Measurements from ENCODE around the gene DGKH. TPM values are rescaled to one million over a fixed set of nuclear protein-coding genes. Genes with fewer than 3 reads are reported as not detected.
"Not testable (repeated sequence)": the region's sequence is repeated elsewhere in the genome, so short reads cannot be mapped to it uniquely, and the experiment has no call there.

DGKH gene
- total and polyA plus RNA-seq, 2 experiments from 2014 or later = 3.6 to 7.2 TPM

GRCh38 chr13:42221121-42221765, 172.8 kb downstream of the DGKH start:
- no peaks in the 10 kb centered on the region for H3K9me2 ChIP-seq (replicated peaks; ENCODE audit: insufficient read depth)
- 84% methylated on average over 4 of the region's 4 CpGs for WGBS (ENCODE audit: low lambda C conversion rate, missing lambda C conversion rate)
- no peaks in the 10 kb centered on the region for H3K79me2 ChIP-seq
- no peaks in the 10 kb centered on the region for H4K20me1 ChIP-seq (ENCODE audit: insufficient read depth, poor library complexity, severe bottlenecking)
- DNase-seq (ENCODE audit: low spot score) = no peak
- H3K9me3 ChIP-seq (ENCODE audit: low read depth) = no peaks in the 10 kb centered on the region
- H3K27ac ChIP-seq = no peak overlapping the region
- H3K27me3 ChIP-seq = no peaks in the 10 kb centered on the region
- no peak overlapping the region for H2AFZ ChIP-seq
- no peak overlapping the region for H3K4me2 ChIP-seq
- H3K4me3 ChIP-seq = no peak overlapping the region
- H3K4me1 ChIP-seq (ENCODE audit: insufficient read depth) = no peaks in the 10 kb centered on the region
- no peaks in the 10 kb centered on the region for H3K36me3 ChIP-seq (replicated peaks; ENCODE audit: insufficient read depth, low read depth)
- TF ChIP-seq EZH2 (IDR thresholded peaks at IDR 0.05; ENCODE audit: borderline replicate concordance) (no peak), CTCF (IDR thresholded peaks at IDR 0.05; ENCODE audit: poor library complexity) (no peak), EZH2phosphoT487 (IDR thresholded peaks at IDR 0.05; ENCODE audit: low read depth, severe bottlenecking, unreplicated experiment) (no peak)

- TF ChIP-seq EZH2phosphoT487 (IDR thresholded peaks at IDR 0.05; ENCODE audit: low read depth, severe bottlenecking, unreplicated experiment) (no peak), CTCF (IDR thresholded peaks at IDR 0.05; ENCODE audit: poor library complexity) (no peak), EZH2 (IDR thresholded peaks at IDR 0.05; ENCODE audit: borderline replicate concordance) (no peak)
- Histone ChIP-seq H3K4me3 (no peak overlapping the region), H3K36me3 (replicated peaks; ENCODE audit: insufficient read depth, low read depth) (no peaks in the 10 kb centered on the region), H3K9me3 (ENCODE audit: low read depth) (no peaks in the 10 kb centered on the region), H2AFZ (no peak overlapping the region), H3K4me1 (ENCODE audit: insufficient read depth) (no peaks in the 10 kb centered on the region), H4K20me1 (ENCODE audit: insufficient read depth, poor library complexity, severe bottlenecking) (no peaks in the 10 kb centered on the region), H3K27me3 (no peaks in the 10 kb centered on the region), H3K9me2 (replicated peaks; ENCODE audit: insufficient read depth) (no peaks in the 10 kb centered on the region), H3K27ac (no peak overlapping the region), H3K4me2 (no peak overlapping the region), H3K79me2 (no peaks in the 10 kb centered on the region)
- 100% methylated on average over 4 of the region's 4 CpGs for WGBS (ENCODE audit: low lambda C conversion rate, missing lambda C conversion rate)
- DNase-seq (ENCODE audit: low spot score) = no peak
Measured at GRCh38 chr13:42223681-42224080, 175.2 kb downstream of the DGKH start.

- Histone ChIP-seq H3K4me1 (ENCODE audit: insufficient read depth) (no peaks in the 10 kb centered on the region), H3K9me2 (replicated peaks; ENCODE audit: insufficient read depth) (no peaks in the 10 kb centered on the region), H3K4me3 (no peak overlapping the region), H3K27ac (no peak overlapping the region), H3K27me3 (no peaks in the 10 kb centered on the region), H3K9me3 (ENCODE audit: low read depth) (no peaks in the 10 kb centered on the region), H3K79me2 (no peaks in the 10 kb centered on the region), H3K4me2 (no peak overlapping the region), H2AFZ (no peak overlapping the region), H3K36me3 (replicated peaks; ENCODE audit: insufficient read depth, low read depth) (no peaks in the 10 kb centered on the region), H4K20me1 (ENCODE audit: insufficient read depth, poor library complexity, severe bottlenecking) (no peaks in the 10 kb centered on the region)
- 93% methylated on average over 2 of the region's 2 CpGs for WGBS (ENCODE audit: low lambda C conversion rate, missing lambda C conversion rate)
- no peak for DNase-seq (ENCODE audit: low spot score)
- TF ChIP-seq EZH2 (IDR thresholded peaks at IDR 0.05; ENCODE audit: borderline replicate concordance) (no peak), EZH2phosphoT487 (IDR thresholded peaks at IDR 0.05; ENCODE audit: low read depth, severe bottlenecking, unreplicated experiment) (no peak), CTCF (IDR thresholded peaks at IDR 0.05; ENCODE audit: poor library complexity) (no peak)
Measured at GRCh38 chr13:42225051-42225450, 176.6 kb downstream of the DGKH start.

GRCh38 chr13:42226759-42227158, 178.3 kb downstream of the DGKH start:
- H3K9me2 ChIP-seq (replicated peaks; ENCODE audit: insufficient read depth); H3K79me2 ChIP-seq; H3K4me3 ChIP-seq; H3K4me1 ChIP-seq (ENCODE audit: insufficient read depth); H2AFZ ChIP-seq; H3K27ac ChIP-seq; H3K27me3 ChIP-seq; H3K36me3 ChIP-seq (replicated peaks; ENCODE audit: insufficient read depth, low read depth); DNase-seq (ENCODE audit: low spot score); H4K20me1 ChIP-seq (ENCODE audit: insufficient read depth, poor library complexity, severe bottlenecking); H3K9me3 ChIP-seq (ENCODE audit: low read depth); H3K4me2 ChIP-seq: not testable (repeated sequence)
- 98% methylated on average over 5 of the region's 5 CpGs for WGBS (ENCODE audit: low lambda C conversion rate, missing lambda C conversion rate)
